ENCODE measurements around the gene POFUT2.

DNA sequence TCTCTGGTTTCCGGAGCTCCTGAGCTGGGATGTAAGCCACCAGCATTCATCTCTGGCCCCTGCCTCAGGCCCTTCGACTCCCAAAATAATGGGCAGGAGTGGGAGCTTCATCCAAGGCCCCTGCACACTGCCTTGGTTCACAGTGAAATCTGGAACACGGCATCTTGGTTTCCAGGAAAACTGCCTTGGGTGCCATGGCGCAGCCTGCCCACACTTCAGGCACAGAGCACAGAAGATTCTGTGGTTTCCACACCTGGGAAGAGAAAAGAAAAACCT lies 48.8 kb upstream of the POFUT2 start:
- TF ChIP-seq CREB1 (IDR thresholded peaks at IDR 0.05; ENCODE audit: low read depth) (no peak), EP300 (IDR thresholded peaks at IDR 0.05; ENCODE audit: borderline replicate concordance) (no peak), TAF1 (IDR thresholded peaks at IDR 0.05; ENCODE audit: low read depth) (no peak), RAD21 (IDR thresholded peaks at IDR 0.05; ENCODE audit: low read depth) (no peak), NFIC (IDR thresholded peaks at IDR 0.05) (no peak), MAX (IDR thresholded peaks at IDR 0.05) (no peak), ZBTB7A (IDR thresholded peaks at IDR 0.05; ENCODE audit: low read depth) (no peak), YY1 (IDR thresholded peaks at IDR 0.05; ENCODE audit: low read depth) (no peak)
- TF ChIP-seq, protein P1, sequence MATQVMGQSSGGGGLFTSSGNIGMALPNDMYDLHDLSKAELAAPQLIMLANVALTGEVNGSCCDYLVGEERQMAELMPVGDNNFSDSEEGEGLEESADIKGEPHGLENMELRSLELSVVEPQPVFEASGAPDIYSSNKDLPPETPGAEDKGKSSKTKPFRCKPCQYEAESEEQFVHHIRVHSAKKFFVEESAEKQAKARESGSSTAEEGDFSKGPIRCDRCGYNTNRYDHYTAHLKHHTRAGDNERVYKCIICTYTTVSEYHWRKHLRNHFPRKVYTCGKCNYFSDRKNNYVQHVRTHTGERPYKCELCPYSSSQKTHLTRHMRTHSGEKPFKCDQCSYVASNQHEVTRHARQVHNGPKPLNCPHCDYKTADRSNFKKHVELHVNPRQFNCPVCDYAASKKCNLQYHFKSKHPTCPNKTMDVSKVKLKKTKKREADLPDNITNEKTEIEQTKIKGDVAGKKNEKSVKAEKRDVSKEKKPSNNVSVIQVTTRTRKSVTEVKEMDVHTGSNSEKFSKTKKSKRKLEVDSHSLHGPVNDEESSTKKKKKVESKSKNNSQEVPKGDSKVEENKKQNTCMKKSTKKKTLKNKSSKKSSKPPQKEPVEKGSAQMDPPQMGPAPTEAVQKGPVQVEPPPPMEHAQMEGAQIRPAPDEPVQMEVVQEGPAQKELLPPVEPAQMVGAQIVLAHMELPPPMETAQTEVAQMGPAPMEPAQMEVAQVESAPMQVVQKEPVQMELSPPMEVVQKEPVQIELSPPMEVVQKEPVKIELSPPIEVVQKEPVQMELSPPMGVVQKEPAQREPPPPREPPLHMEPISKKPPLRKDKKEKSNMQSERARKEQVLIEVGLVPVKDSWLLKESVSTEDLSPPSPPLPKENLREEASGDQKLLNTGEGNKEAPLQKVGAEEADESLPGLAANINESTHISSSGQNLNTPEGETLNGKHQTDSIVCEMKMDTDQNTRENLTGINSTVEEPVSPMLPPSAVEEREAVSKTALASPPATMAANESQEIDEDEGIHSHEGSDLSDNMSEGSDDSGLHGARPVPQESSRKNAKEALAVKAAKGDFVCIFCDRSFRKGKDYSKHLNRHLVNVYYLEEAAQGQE (IDR thresholded peaks at IDR 0.05; ENCODE audit: low read depth) = no peak

All from Ishikawa (cell line).